HG03175 (cell line): ENCODE measurements around the gene FBLN1.
"Not testable (repeated sequence)": the region's sequence is repeated elsewhere in the genome, so short reads cannot be mapped to it uniquely, and the experiment has no call there.

Experiments used
- ATAC-seq: cut with Tn5 transposase; IDR thresholded peaks from one replicate; pipeline ENCODE4 v1.9.1; 2021; ENCODE audit warnings: mild to moderate bottlenecking, moderate library complexity; ENCODE audit not compliant: unreplicated experiment

The FBLN1 gene

DNA sequence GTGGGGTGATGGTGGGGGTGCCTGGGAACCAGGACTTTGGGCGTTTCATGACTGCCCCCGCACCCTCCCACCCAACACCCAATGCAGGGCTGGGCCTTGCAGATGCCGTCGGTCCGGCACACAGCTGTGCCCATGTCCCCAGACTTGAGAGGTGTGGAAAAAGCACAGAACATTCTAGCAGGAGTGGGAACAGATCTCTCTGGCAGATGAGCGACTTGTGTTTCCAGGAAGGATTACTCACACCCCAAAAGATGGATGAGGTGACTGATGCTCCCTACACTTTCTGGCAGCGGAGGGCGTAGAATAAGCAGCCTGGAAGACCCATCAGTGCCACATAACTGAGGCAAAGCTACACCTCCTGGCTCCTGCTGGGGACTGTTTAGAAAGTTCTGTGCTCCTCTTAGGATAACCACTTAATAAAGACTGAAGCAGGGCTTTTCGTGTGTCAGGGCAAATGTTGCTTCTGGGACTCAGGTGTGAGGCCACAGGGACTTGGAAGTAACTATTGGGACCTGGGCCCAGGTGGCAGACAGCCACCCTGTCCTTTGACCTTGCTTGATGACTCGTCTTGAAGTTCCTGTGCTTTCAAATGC is 24.2 kb downstream of the FBLN1 start:
- no peak for ATAC-seq

GRCh38 chr22:45527456-45527855 is 24.8 kb downstream of the FBLN1 start:
- ATAC-seq = no peak

DNA sequence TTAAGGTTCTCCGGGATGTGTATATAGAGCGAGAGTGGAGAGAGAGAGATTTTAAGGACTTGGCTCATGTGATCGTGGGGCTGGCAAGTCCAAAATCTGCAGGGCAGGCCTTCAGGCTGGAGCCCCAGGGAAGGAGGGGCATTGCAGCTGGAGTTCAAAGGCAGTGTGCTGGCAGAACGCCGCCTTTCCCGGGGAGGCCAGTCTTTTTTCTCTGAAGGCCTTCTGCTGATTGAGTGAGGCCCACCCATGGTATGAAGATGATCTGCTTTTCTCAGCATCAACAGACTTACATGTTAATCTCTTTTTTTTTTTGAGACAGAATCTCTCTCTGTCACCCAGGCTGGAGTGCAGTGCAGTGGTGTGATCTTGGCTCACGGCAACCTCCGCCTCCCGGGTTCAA is 25.4 kb downstream of the FBLN1 start:
- no peak for ATAC-seq

- no peak for ATAC-seq
These were observed 26.4 kb downstream of the FBLN1 start for GRCh38 chr22:45529105-45529504.

DNA sequence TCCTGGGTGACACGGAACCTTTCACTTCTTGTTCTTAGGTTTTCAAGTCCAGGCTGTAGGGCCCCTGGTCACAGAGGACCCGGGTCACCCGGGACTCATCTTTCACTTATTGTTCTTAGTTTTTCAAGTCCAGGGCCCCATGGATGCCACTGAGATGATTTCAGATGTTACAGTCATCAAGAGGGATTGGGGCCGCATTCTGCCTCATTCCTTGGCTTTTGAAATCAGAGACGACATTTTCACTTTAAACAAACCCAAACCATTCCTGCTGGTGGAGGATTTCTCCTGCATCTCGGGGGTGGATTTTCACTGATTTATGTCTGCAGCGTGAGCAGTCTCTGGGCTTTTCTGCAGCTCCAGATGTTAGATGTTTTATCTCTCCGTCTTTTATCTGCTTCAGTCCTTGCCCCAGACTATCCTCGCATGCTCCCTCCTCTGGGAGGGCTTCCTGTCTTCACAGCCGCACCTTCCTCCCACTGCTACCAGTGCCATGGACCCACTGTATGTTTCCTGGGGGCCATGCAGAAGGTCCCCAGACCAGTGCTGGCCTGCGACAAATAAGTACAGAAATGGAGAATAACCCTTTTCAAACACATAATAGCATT is 27.4 kb downstream of the FBLN1 start:
- ATAC-seq = no peak

DNA sequence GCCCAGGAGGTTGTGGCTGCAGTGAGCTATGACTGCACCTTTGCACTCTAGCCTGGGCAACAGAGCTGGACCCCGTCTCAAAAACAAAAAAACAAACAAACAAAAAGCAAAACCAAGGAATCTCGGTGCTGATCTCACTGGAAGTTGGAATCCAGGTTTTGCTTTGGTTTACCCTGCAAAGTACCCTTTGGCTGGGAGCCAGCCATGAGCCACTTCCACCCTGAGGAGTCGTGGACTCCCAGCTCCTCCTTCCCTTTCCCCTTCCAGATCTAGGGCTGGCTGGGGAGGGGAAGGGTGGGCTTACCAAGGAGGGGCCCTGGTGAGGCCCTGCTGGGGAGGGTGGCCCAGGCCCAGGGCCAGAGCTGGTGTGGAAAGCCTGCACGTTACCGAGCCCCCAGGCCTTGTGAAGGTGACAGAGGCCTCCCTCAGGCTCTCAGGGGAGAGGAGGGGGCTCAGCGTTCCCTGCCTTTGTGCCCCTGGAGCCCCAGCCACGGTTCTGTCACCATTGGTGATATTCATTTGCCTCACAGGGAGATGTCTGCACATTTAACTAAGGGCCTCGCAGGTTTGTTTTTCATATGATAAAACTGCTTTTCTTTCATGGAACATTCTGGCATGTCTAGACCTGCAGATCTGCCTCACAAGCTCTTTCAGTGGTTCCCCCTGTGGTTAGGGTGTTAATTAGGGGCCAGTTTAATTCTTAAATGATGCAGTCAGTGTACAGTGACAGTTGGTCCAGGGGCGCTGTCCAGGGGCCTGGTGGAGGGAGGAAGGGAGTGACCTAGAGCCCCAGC is 29.0 kb downstream of the FBLN1 start:
- ATAC-seq = no peak

DNA sequence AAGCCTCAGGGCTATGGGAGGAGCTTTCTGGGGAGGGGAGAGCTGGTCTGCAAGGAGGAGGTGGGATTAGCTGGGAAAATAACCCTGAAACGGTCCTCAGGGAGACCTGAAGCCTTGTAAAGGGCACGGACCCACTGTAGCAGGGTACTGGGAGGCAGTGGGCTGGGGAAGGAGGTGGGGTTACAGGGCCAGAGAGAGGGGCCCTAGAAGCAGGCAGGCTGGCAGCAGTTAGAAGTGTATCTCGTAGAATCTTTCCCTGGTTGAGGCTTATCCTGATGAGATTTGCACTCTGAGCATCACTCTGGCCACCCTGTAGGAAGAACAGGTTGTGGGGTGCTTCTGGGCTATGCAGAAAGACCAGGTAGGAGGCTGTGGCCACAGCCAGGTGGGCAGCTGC is 29.6 kb downstream of the FBLN1 start:
- no peak for ATAC-seq

GRCh38 chr22:45533703-45534102 is 31.0 kb downstream of the FBLN1 start:
- no peak for ATAC-seq

GRCh38 chr22:45534339-45535192 is 31.9 kb downstream of the FBLN1 start:
- ATAC-seq = no peak

GRCh38 chr22:45535290-45535689 is 32.6 kb downstream of the FBLN1 start:
- no peak for ATAC-seq

DNA sequence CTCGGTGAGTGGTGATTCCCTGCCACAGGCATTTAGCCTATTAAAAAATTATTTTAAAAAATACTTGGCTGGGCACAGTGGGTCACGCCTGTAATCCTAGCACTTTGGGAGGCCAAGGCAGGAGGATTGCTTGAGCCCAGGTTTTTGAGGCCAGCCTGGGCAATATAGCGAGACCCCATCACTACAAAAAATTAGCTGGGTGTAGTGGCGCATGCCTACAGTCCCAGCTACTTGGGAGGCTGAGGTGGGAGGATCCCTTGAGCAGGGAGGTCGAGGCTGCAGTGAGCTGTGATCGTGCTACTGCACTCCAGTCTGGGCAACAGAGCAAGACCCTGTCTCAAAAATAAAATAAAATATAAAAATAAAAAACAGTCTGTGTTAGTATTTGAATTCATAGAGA is 33.2 kb downstream of the FBLN1 start:
- not testable (repeated sequence) for ATAC-seq

DNA sequence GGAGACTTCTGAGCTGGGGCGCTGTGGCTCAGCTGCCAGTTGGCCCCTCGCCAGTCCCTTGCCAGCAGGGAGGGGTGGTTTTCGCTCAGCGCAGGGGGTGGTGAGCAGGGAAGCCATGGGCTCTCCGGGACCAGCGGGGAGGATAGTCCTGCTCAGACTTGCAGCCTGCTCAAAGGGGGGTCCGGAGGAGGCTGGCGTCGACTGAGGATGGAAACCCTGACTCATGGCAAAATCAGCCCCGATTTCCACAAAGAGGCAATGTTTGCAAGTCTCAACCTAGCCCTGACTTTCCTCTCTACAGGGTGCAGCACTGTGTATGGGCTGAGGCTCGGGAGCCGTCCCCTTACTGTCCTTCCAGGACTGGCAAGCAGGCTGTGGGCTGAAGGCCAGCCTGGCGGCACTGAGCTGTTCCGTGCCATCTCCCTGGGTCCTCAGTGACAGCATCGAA is 35.1 kb downstream of the FBLN1 start:
- ATAC-seq = no peak

DNA sequence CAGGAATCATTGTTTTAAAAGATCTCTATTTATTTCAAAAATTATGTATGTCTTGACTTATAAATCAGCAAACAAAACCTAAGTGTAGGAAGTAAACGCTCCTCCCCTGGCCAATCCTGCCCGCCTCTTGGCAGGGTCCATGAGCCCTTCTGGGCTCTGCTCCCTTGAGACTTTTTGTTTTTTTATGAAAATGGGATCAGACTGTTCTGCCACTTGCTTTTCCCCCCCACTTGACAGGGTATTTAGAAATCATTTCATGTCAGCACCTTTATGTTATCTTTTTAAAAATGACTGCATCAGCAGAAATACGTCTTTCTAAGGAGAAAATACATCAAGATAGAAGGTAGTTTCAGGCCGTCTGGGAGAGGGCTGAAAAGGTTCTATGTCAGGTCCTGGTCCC is 35.6 kb downstream of the FBLN1 start:
- no peak for ATAC-seq

GRCh38 chr22:45540122-45540521 is 37.4 kb downstream of the FBLN1 start:
- no peak for ATAC-seq

- ATAC-seq = no peak
These were observed 38.8 kb downstream of the FBLN1 start for GRCh38 chr22:45541382-45541979.

- ATAC-seq = no peak
These were observed 39.4 kb downstream of the FBLN1 start for GRCh38 chr22:45542001-45542520.

DNA sequence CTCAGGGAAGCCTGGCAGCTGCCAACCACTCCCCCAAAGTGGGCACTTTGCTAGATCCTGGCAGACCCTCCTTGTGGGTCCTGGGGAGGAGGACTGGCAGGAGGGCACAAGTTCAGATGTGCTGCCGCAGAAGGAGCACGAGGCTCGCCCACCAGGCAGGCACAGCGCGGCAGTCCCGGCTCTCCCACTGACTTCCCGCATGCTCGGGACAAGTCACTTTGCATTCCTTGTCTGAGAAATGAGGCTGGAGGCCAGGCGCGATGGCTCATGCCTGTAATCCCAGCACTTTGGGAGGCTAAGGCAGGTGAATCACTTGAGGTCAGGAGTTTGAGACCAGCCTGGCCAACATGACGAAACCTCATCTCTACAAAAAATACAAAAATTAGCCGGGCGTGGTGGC is 40.1 kb downstream of the FBLN1 start:
- not testable (repeated sequence) for ATAC-seq

- no peak for ATAC-seq
These were observed 40.6 kb downstream of the FBLN1 start for GRCh38 chr22:45543243-45543642.

DNA sequence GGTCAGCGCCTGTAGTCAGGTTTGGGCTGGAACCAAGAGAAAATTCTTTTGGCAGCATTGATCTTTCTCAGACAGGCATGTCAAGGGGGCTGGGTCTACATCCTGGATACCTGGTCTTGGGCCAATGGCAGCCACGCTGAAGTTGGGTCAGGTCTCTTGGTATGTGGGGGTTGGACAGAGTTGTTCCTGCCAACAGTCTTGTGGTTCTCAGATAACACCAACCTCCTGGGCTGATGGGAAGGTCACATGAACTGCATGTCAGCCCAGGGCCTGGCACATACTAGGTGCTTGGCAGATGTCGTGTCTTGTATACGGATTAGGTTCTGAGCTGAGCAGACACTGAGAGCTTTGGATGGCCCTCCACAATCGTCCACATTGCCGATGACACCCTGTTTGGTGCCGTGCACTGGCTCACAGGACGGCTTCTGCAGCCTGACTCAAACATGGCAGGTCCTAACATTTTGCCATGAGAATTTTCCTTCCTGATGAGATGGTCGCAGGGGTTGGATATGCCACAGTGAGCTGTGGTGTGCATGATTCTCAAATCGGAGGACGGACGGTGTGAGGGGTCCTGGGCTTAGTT is 42.0 kb downstream of the FBLN1 start:
- no peak for ATAC-seq

- no peak for ATAC-seq
These were observed 43.8 kb downstream of the FBLN1 start for GRCh38 chr22:45546333-45547015.
